HepG2 (cell line): ENCODE measurements around the gene PHF23. TPM values are rescaled to one million over a fixed set of nuclear protein-coding genes. Genes with fewer than 3 reads are reported as not detected.

ENCODE experiments used
- ARID2 ChIP-seq: sonication (generic); formaldehyde crosslinking; IDR thresholded peaks from 2 replicates; pipeline ENCODE4 v1.8.1; 2022; ENCODE audit warnings: mild to moderate bottlenecking, missing genetic modification reagents, borderline replicate concordance
- DZIP1 ChIP-seq: sonication (generic); formaldehyde crosslinking; IDR thresholded peaks from 2 replicates; pipeline ENCODE4 v1.5.0; 2020; ENCODE audit warnings: mild to moderate bottlenecking, missing genetic modification reagents
- HNRNPL ChIP-seq: fragments of 200-400 bp; formaldehyde crosslinking; IDR thresholded peaks from 2 replicates; pipeline ENCODE4 v1.6.1; 2017; ENCODE audit warnings: mild to moderate bottlenecking, low read depth, low read length
- KMT2B ChIP-seq: IDR thresholded peaks from 2 replicates; pipeline ENCODE4 v1.6.1; 2016; ENCODE audit warnings: missing genetic modification reagents, missing compliant biosample characterization
- NBN ChIP-seq: fragments of 450-650 bp; conservative IDR thresholded peaks from 2 replicates; pipeline ENCODE4 v1.6.1; 2017
- PHF21A ChIP-seq: sonication (generic); formaldehyde crosslinking; IDR thresholded peaks from 2 replicates; pipeline ENCODE4 v1.5.0; 2020; ENCODE audit warnings: mild to moderate bottlenecking, missing genetic modification reagents
- REPIN1 ChIP-seq: sonication (generic); formaldehyde crosslinking; IDR thresholded peaks from 2 replicates; pipeline ENCODE4 v1.8.0; 2022; ENCODE audit warnings: missing genetic modification reagents, low read depth, mild to moderate bottlenecking, borderline replicate concordance
- SATB2 ChIP-seq: sonication (generic); formaldehyde crosslinking; IDR thresholded peaks from 2 replicates; pipeline ENCODE4 v1.5.0; 2020; ENCODE audit warnings: missing genetic modification reagents
- ZNF30 ChIP-seq: sonication (generic); formaldehyde crosslinking; IDR thresholded peaks from 2 replicates; pipeline ENCODE4 v1.5.0; 2020; ENCODE audit warnings: mild to moderate bottlenecking, missing genetic modification reagents
- ZNF317 ChIP-seq: sonication (generic); formaldehyde crosslinking; IDR thresholded peaks from 2 replicates; pipeline ENCODE4 v1.5.0; 2020; ENCODE audit warnings: mild to moderate bottlenecking, missing genetic modification reagents
- ZNF543 ChIP-seq: sonication (generic); formaldehyde crosslinking; IDR thresholded peaks from 2 replicates; pipeline ENCODE4 v1.4.0; 2020; ENCODE audit warnings: mild to moderate bottlenecking, missing genetic modification reagents
- ZNF607 ChIP-seq: sonication (generic); formaldehyde crosslinking; IDR thresholded peaks from 2 replicates; pipeline ENCODE4 v1.5.1; 2020; ENCODE audit warnings: missing genetic modification reagents, mild to moderate bottlenecking, borderline replicate concordance
- ZNF780A ChIP-seq: sonication (generic); formaldehyde crosslinking; IDR thresholded peaks from 2 replicates; pipeline ENCODE4 v1.8.0; 2022; ENCODE audit warnings: mild to moderate bottlenecking, missing genetic modification reagents, moderate library complexity
- ZNF891 ChIP-seq: sonication (generic); formaldehyde crosslinking; IDR thresholded peaks from 2 replicates; pipeline ENCODE4 v1.5.0; 2020; ENCODE audit warnings: mild to moderate bottlenecking, missing genetic modification reagents
- polyA plus RNA-seq, 8 experiments: library from polyadenylated mRNA; depleted of rRNA in 3 of 8; stranded (reverse) in 7 of 8; unstranded in 1 of 8; fragments of >200 nt; fragmentation: Illumina TruSeq in 4 of 8; extraction: Trizol in 4 of 8; gene quantifications; 2 replicates each; pipeline versions ENCODE4 v1.2.1 to v1.2.3, GENCODE V29; 2011 to 2016; ENCODE audit warnings: low read depth in 4 of 8, missing spikeins in 1 of 8, mixed read lengths in 1 of 8; ENCODE audit not compliant: insufficient read depth in 1 of 8
- total RNA-seq, 5 experiments: library from RNA; depleted of rRNA; stranded (reverse); fragments of >200 nt; fragmentation: Illumina TruSeq; extraction: Trizol; gene quantifications; 2 replicates each; pipeline ENCODE4 v1.2.3, GENCODE V29; 2016; ENCODE audit warnings: low read depth in 1 of 5
- TF ChIP-seq, protein P1 (sequence below): conservative IDR thresholded peaks from 2 replicates; pipeline ENCODE4 v1.6.1; 2018; ENCODE audit warnings: missing genetic modification reagents

Gene PHF23
- total and polyA plus RNA-seq, 2 of the 13 experiments (the other 11 are each of a cell fraction or from before 2014, with no cell fraction given), result 27.6 to 33.2 TPM

DNA sequence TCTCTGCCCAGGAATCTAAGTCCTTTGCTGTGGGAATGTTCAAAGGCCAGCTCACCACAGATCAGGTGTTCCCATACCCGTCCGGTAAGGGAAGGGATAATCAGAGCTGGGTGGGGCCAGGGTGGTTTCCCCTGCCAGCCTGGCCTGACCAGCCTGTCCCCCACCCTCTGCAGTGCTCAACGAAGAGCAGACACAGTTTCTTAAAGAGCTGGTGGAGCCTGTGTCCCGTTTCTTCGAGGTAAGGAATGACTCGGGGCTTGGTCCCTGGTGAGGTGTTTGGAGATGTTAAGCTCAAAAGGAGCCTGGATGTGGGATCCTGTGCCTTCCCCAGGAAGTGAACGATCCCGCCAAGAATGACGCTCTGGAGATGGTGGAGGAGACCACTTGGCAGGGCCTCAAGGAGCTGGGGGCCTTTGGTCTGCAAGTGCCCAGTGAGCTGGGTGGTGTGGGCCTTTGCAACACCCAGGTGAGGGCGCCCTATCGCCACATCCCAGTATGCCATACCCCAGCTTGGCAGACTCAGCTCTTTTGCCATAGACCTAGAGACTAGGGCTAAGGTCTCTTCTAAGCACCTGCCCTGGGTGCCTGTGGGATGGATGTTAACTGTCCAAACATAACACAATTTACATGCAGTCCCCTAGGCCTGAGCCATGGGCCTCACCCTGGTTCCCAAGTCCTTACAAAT, 18.5 kb downstream of the PHF23 start (continued):
- TF ChIP-seq REPIN1 (CRISPR knock-in tag), result 0 out of 2 replicates have a peak, but pooled peaks have one; percentile 8
- peak; percentile 59; the same call in 1 of the 2 replicates for TF ChIP-seq PHF21A
- TF ChIP-seq, protein P1, sequence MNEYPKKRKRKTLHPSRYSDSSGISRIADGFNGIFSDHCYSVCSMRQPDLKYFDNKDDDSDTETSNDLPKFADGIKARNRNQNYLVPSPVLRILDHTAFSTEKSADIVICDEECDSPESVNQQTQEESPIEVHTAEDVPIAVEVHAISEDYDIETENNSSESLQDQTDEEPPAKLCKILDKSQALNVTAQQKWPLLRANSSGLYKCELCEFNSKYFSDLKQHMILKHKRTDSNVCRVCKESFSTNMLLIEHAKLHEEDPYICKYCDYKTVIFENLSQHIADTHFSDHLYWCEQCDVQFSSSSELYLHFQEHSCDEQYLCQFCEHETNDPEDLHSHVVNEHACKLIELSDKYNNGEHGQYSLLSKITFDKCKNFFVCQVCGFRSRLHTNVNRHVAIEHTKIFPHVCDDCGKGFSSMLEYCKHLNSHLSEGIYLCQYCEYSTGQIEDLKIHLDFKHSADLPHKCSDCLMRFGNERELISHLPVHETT (CRISPR knock-in tag), result no peak
- TF ChIP-seq SATB2 (CRISPR knock-in tag), result no peak
- TF ChIP-seq ZNF780A (CRISPR knock-in tag), result no peak
- TF ChIP-seq KMT2B, result 0 out of 2 replicates have a peak, but pooled peaks have one; percentile 20
- TF ChIP-seq ZNF543 (CRISPR knock-in tag), result peak; percentile 99
- TF ChIP-seq HNRNPL, result peak; percentile 0; the same call in 1 of the 2 replicates
- TF ChIP-seq DZIP1 (CRISPR knock-in tag), result 0 out of 2 replicates have a peak, but pooled peaks have one; percentile 21
- peak; percentile 53; the same call in 1 of the 2 replicates for TF ChIP-seq ZNF607 (CRISPR knock-in tag)
- 0 out of 2 replicates have a peak, but pooled peaks have one; percentile 16 for TF ChIP-seq ZNF317 (CRISPR knock-in tag)
- peak; percentile 44; the same call in 1 of the 2 replicates for TF ChIP-seq ARID2 (CRISPR knock-in tag)
- TF ChIP-seq ZNF891 (CRISPR knock-in tag), result no peak
- no peak for TF ChIP-seq NBN
- 0 out of 2 replicates have a peak, but pooled peaks have one; percentile 23 for TF ChIP-seq ZNF30 (CRISPR knock-in tag)
- TF ChIP-seq, all 625 proteins: peak for 35
